ENCODE data around the gene ASPSCR1.

DNA sequence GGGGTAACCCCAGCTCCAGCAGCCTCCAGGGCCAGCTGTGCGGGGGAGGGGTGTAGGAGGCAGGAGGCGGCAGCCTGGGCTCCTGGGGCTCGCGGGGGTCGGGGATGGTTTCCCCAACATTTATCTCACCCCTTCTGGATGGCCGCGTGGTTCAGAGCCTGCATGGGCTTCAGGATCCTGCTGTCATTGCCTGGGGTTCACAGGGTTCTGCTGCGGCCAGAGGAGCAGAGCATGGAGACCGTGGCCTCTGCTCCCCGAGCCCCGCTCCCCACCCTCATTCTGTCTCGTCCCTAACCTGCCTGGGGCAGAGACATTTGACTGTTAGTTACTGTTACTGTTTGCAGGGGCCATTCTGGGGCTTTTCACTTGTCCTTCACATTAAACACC lies 35.3 kb upstream of the ASPSCR1 start:
- TF ChIP-seq, protein P1, sequence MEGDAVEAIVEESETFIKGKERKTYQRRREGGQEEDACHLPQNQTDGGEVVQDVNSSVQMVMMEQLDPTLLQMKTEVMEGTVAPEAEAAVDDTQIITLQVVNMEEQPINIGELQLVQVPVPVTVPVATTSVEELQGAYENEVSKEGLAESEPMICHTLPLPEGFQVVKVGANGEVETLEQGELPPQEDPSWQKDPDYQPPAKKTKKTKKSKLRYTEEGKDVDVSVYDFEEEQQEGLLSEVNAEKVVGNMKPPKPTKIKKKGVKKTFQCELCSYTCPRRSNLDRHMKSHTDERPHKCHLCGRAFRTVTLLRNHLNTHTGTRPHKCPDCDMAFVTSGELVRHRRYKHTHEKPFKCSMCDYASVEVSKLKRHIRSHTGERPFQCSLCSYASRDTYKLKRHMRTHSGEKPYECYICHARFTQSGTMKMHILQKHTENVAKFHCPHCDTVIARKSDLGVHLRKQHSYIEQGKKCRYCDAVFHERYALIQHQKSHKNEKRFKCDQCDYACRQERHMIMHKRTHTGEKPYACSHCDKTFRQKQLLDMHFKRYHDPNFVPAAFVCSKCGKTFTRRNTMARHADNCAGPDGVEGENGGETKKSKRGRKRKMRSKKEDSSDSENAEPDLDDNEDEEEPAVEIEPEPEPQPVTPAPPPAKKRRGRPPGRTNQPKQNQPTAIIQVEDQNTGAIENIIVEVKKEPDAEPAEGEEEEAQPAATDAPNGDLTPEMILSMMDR (IDR thresholded peaks at IDR 0.05) = no peak
- TF ChIP-seq POLR2AphosphoS5 (IDR thresholded peaks at IDR 0.05) = no peak
- no peak for TF ChIP-seq POLR2A (IDR thresholded peaks at IDR 0.05)

Measured in stomach (tissue), 4 donors.